ENCODE results near the gene CDS2.
A peak's percentile ranks its signal among the peaks of the same experiment; 100 is the strongest.

Gene CDS2

DNA sequence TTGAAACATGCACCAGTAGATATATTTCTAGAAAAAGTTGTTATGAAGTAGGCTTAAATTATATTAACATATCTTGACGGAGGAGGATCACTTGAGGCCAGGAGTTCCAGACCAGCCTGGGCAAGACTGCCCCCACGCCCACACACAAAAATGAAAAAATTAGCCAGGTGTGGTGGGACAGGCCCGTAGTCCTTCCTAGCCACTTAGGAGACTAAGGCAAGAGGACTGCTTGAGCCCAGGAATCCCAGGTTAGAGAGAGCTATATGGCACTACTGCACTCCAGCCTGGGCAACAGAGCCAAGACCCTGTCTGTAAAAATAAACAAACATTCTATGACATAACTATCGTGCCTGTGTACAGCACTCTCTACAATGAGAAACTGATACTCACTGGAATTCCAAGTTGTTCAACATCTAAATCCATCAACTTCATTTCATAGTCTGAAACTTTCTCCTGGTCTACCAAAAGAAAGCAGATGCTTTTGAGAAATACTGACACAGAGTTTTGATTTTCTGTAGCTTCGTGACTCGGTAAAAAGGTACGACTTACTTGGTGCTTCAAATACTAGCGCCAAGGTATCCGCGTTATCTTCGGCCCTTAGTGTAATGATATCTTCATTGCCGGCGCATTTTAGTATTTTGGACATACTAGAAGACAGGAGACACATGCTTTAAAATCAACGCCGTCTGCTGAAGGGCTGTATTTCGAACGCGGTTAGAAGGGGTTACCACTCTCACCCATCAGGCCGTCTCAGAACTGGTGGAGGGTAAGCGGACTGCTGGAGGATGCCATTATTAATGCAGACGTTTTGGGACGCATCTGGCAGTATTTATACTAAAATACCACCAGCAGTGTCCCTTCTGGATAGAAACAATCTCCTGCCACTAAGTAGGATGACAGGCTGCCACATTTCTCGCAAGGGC is 8.3 kb upstream of the CDS2 start:
- Histone ChIP-seq H3K27ac (ENCODE audit: low read depth, low read length) (peak overlapping the region; percentile 7), H3K79me1 (ENCODE audit: low read length) (peaks cover 6% of the 10 kb centered on the region), H3K79me2 (ENCODE audit: control insufficient read depth, insufficient read depth, low read length, poor library complexity) (peaks cover 13% of the 10 kb centered on the region), H3K4ac (ENCODE audit: low read depth, low read length) (peak overlapping the region; percentile 95), H4K12ac (ENCODE audit: low read depth, low read length) (no peak overlapping the region), H2AFZ (ENCODE audit: insufficient read depth, low read length, poor library complexity) (peak overlapping the region; percentile 40), H3K4me1 (ENCODE audit: control insufficient read depth in 1 of 2, insufficient read depth in 2 of 2, low read length in 2 of 2) (peaks cover 2% of the 10 kb centered on the region in 2 experiments), H3K14ac (ENCODE audit: low read length) (peak overlapping the region; percentile 42), H3K9me3 (ENCODE audit: insufficient read depth, low read depth, low read length) (no peaks in the 10 kb centered on the region), H2BK12ac (ENCODE audit: low read length) (no peak overlapping the region), H4K91ac (ENCODE audit: low read depth, low read length) (peak overlapping the region; percentile 32), H3K36me3 (ENCODE audit: control insufficient read depth in 1 of 2, insufficient read depth in 2 of 2, low read length in 2 of 2) (peaks cover 9 to 19% of the 10 kb centered on the region in 2 experiments), H3K23ac (ENCODE audit: low read length) (no peak overlapping the region), H3K27me3 (ENCODE audit: insufficient read depth, low read length) (no peaks in the 10 kb centered on the region), H2AK5ac (ENCODE audit: low read length) (no peak overlapping the region), H3K9ac (ENCODE audit: low read length) (peak overlapping the region; percentile 81), H3K4me3 (ENCODE audit: low read depth, low read length) (peak overlapping the region; percentile 89), H3K18ac (ENCODE audit: low read length) (peak overlapping the region; percentile 12), H3K4me2 (ENCODE audit: low read length) (peak overlapping the region; percentile 72), H4K8ac (ENCODE audit: low read depth, low read length) (peak overlapping the region; percentile 12), H2BK5ac (ENCODE audit: low read depth, low read length, poor library complexity) (no peak overlapping the region), H2BK120ac (ENCODE audit: insufficient read depth, low read length, poor library complexity) (no peak overlapping the region)
- DNase-seq: no peak
- no CpG with 5 or more reads among the region's 23 CpGs for WGBS (ENCODE audit: extremely low coverage, insufficient coverage, insufficient read length)

DNA sequence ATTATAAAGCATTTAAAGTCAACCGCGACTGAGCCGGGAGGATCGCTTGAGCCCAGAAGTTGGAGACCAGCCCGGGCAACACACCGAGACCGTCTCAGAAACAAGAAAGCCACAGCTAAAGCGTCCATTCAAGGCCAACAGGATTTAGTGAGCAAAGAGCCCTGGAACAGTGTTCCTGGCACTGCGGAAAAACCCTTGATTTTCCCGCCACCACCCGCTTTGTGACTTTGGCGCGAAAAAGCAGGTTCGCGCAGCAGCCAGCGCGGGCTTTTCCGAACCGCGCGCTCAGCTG is 7.7 kb upstream of the CDS2 start:
- H3K27ac ChIP-seq (ENCODE audit: low read depth, low read length): peak overlapping the region; percentile 7
- no CpG with 5 or more reads among the region's 21 CpGs for WGBS (ENCODE audit: extremely low coverage, insufficient coverage, insufficient read length)
- no peaks in the 10 kb centered on the region for H3K27me3 ChIP-seq (ENCODE audit: insufficient read depth, low read length)
- peak overlapping the region; percentile 91 for H3K4ac ChIP-seq (ENCODE audit: low read depth, low read length)
- no peaks in the 10 kb centered on the region for H3K9me3 ChIP-seq (ENCODE audit: insufficient read depth, low read depth, low read length)
- H3K79me2 ChIP-seq (ENCODE audit: control insufficient read depth, insufficient read depth, low read length, poor library complexity): peaks cover 13% of the 10 kb centered on the region
- no peak overlapping the region for H4K12ac ChIP-seq (ENCODE audit: low read depth, low read length)
- H4K91ac ChIP-seq (ENCODE audit: low read depth, low read length): peak overlapping the region; percentile 32
- H4K8ac ChIP-seq (ENCODE audit: low read depth, low read length): peak overlapping the region; percentile 12
- peaks cover 9 to 19% of the 10 kb centered on the region in 2 experiments for H3K36me3 ChIP-seq (ENCODE audit: control insufficient read depth in 1 of 2, insufficient read depth in 2 of 2, low read length in 2 of 2)
- H3K4me1 ChIP-seq (ENCODE audit: control insufficient read depth in 1 of 2, insufficient read depth in 2 of 2, low read length in 2 of 2): peaks cover 2% of the 10 kb centered on the region in 2 experiments
- H3K4me2 ChIP-seq (ENCODE audit: low read length): peak overlapping the region; percentile 72
- DNase-seq: no peak
- peak overlapping the region; percentile 35 for H2BK5ac ChIP-seq (ENCODE audit: low read depth, low read length, poor library complexity)
- no peak overlapping the region for H2AK5ac ChIP-seq (ENCODE audit: low read length)
- peak overlapping the region; percentile 40 for H2AFZ ChIP-seq (ENCODE audit: insufficient read depth, low read length, poor library complexity)
- no peak overlapping the region for H3K23ac ChIP-seq (ENCODE audit: low read length)
- H2BK12ac ChIP-seq (ENCODE audit: low read length): no peak overlapping the region
- peak overlapping the region; percentile 12 for H3K18ac ChIP-seq (ENCODE audit: low read length)
- H2BK120ac ChIP-seq (ENCODE audit: insufficient read depth, low read length, poor library complexity): no peak overlapping the region
- peaks cover 6% of the 10 kb centered on the region for H3K79me1 ChIP-seq (ENCODE audit: low read length)
- H3K9ac ChIP-seq (ENCODE audit: low read length): peak overlapping the region; percentile 44
- H3K14ac ChIP-seq (ENCODE audit: low read length): peak overlapping the region; percentile 42
- peak overlapping the region; percentile 89 for H3K4me3 ChIP-seq (ENCODE audit: low read depth, low read length)

DNA sequence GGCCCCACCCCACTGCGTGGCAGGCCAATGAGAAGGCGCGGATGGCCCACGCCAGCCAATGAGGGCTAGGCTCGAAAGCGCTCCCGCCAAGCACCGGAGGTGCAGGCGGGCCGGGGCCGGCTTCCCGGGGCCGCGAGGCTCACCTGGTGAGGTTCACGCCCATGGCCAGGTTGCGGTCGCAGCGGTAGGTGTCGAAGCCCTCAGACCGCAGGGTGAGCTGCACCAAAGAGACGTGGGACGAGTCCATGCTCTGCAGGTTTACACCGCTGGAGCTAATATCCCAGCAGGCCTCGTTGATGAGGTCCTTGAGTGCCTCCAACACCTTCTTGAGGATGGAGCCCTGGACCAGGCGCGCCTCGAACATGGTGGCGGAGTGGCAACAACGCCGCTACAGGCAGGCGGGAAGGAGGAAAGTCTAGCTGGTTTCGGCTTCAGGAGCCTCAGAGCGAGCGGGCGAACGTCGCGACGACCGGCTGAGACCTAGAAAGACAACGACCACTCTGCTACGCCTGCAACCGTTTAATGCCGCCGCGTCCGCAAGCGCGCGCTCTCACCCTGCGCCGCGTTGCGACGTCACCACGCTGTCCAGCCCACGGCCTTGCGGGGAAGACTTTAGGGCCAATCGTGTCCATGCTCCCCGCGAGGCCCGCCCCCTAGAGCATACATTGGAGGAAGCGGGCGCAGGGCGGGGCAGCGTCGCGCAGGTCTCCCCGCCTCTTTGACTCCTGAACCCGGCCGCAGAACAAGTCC is 7.2 kb upstream of the CDS2 start, which contains the start of gene PCNA:
Gene PCNA, minus strand, starts transcription at position 524 of the 750 bp plus-strand sequence. Its CDS starts 160 bp downstream, at position 364.
- peak; percentile 97 for DNase-seq
- H3K4ac ChIP-seq (ENCODE audit: low read depth, low read length): peak within 1 kb of the TSS; percentile 91

DNA sequence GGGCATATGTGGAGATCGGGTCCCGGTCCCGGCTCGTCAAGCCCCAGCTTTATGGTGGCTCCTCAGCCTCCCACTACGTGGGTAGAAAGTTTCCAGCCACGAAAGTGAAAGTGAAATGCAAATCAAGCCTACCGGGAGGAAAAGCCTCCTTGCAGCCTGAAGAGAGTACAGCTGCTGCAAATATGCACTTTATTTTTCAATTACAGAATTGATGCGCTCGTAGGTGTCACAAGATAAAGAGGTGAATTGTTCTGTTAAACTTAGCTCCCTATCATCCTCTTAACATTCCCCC is 6.7 kb upstream of the CDS2 start:
- Histone ChIP-seq H2AK5ac (ENCODE audit: low read length) (no peak overlapping the region), H3K9me3 (ENCODE audit: insufficient read depth, low read depth, low read length) (no peaks in the 10 kb centered on the region), H3K27ac (ENCODE audit: low read depth, low read length) (peak overlapping the region; percentile 87), H2BK12ac (ENCODE audit: low read length) (no peak overlapping the region), H4K12ac (ENCODE audit: low read depth, low read length) (peak overlapping the region; percentile 71), H4K8ac (ENCODE audit: low read depth, low read length) (peak overlapping the region; percentile 91), H3K4me3 (ENCODE audit: low read depth, low read length) (peak overlapping the region; percentile 41), H3K14ac (ENCODE audit: low read length) (peak overlapping the region; percentile 71), H3K18ac (ENCODE audit: low read length) (peak overlapping the region; percentile 70), H3K36me3 (ENCODE audit: control insufficient read depth in 1 of 2, insufficient read depth in 2 of 2, low read length in 2 of 2) (peaks cover 9 to 16% of the 10 kb centered on the region in 2 experiments), H4K91ac (ENCODE audit: low read depth, low read length) (peak overlapping the region; percentile 54), H2BK120ac (ENCODE audit: insufficient read depth, low read length, poor library complexity) (peak overlapping the region; percentile 78), H2BK5ac (ENCODE audit: low read depth, low read length, poor library complexity) (peak overlapping the region; percentile 95), H3K27me3 (ENCODE audit: insufficient read depth, low read length) (no peaks in the 10 kb centered on the region), H3K4ac (ENCODE audit: low read depth, low read length) (peak overlapping the region; percentile 65), H3K79me2 (ENCODE audit: control insufficient read depth, insufficient read depth, low read length, poor library complexity) (peaks cover 13% of the 10 kb centered on the region), H3K23ac (ENCODE audit: low read length) (no peak overlapping the region), H2AFZ (ENCODE audit: insufficient read depth, low read length, poor library complexity) (peak overlapping the region; percentile 69), H3K9ac (ENCODE audit: low read length) (peak overlapping the region; percentile 83), H3K4me1 (ENCODE audit: control insufficient read depth in 1 of 2, insufficient read depth in 2 of 2, low read length in 2 of 2) (peaks cover 2% of the 10 kb centered on the region in 2 experiments), H3K4me2 (ENCODE audit: low read length) (peak overlapping the region; percentile 78), H3K79me1 (ENCODE audit: low read length) (peaks cover 6% of the 10 kb centered on the region)
- no peak for DNase-seq
- WGBS (ENCODE audit: extremely low coverage, insufficient coverage, insufficient read length): no CpG with 5 or more reads among the region's 9 CpGs

More for the DNA sequence above, 7.2 kb upstream of the CDS2 start, which contains the start of gene PCNA:
- peak within 1 kb of the TSS; percentile 78 for H3K4me2 ChIP-seq (ENCODE audit: low read length)
- no peak within 1 kb of the TSS for H2BK12ac ChIP-seq (ENCODE audit: low read length)
- H3K9me3 ChIP-seq (ENCODE audit: insufficient read depth, low read depth, low read length): no peaks in the 10 kb centered on the region
- peaks cover 13% of the 10 kb centered on the region for H3K79me2 ChIP-seq (ENCODE audit: control insufficient read depth, insufficient read depth, low read length, poor library complexity)
- peak within 1 kb of the TSS; percentile 91 for H4K8ac ChIP-seq (ENCODE audit: low read depth, low read length)
- peak within 1 kb of the TSS; percentile 69 for H2AFZ ChIP-seq (ENCODE audit: insufficient read depth, low read length, poor library complexity)
- H3K27me3 ChIP-seq (ENCODE audit: insufficient read depth, low read length): no peaks in the 10 kb centered on the region
- H3K18ac ChIP-seq (ENCODE audit: low read length): peak within 1 kb of the TSS; percentile 70
- peak within 1 kb of the TSS; percentile 89 for H3K4me3 ChIP-seq (ENCODE audit: low read depth, low read length)
- H3K9ac ChIP-seq (ENCODE audit: low read length): peak within 1 kb of the TSS; percentile 83
- peak within 1 kb of the TSS; percentile 71 for H3K14ac ChIP-seq (ENCODE audit: low read length)
- H3K4me1 ChIP-seq (ENCODE audit: control insufficient read depth in 1 of 2, insufficient read depth in 2 of 2, low read length in 2 of 2): peaks cover 2% of the 10 kb centered on the region in 2 experiments
- peak within 1 kb of the TSS; percentile 21 for H2AK5ac ChIP-seq (ENCODE audit: low read length)
- H3K23ac ChIP-seq (ENCODE audit: low read length): no peak within 1 kb of the TSS
- H3K27ac ChIP-seq (ENCODE audit: low read depth, low read length): peak within 1 kb of the TSS; percentile 87
- H2BK120ac ChIP-seq (ENCODE audit: insufficient read depth, low read length, poor library complexity): peak within 1 kb of the TSS; percentile 78
- peaks cover 6% of the 10 kb centered on the region for H3K79me1 ChIP-seq (ENCODE audit: low read length)
- peak within 1 kb of the TSS; percentile 71 for H4K12ac ChIP-seq (ENCODE audit: low read depth, low read length)
- H4K91ac ChIP-seq (ENCODE audit: low read depth, low read length): peak within 1 kb of the TSS; percentile 54
- no CpG with 5 or more reads among the region's 71 CpGs for WGBS (ENCODE audit: extremely low coverage, insufficient coverage, insufficient read length)
- H2BK5ac ChIP-seq (ENCODE audit: low read depth, low read length, poor library complexity): peak within 1 kb of the TSS; percentile 95
- H3K36me3 ChIP-seq (ENCODE audit: control insufficient read depth in 1 of 2, insufficient read depth in 2 of 2, low read length in 2 of 2): peaks cover 9 to 16% of the 10 kb centered on the region in 2 experiments
